DMS53 treated with DMSO at 0.1 percent for 48 hours (cell line): ENCODE measurements around the gene SNRPD3.

Experiments used
- DNase-seq: peaks from one replicate; lab custom pipeline; 2025; ENCODE audit not compliant: unreplicated experiment; lab: John Stamatoyannopoulos, UW

Gene SNRPD3

DNA sequence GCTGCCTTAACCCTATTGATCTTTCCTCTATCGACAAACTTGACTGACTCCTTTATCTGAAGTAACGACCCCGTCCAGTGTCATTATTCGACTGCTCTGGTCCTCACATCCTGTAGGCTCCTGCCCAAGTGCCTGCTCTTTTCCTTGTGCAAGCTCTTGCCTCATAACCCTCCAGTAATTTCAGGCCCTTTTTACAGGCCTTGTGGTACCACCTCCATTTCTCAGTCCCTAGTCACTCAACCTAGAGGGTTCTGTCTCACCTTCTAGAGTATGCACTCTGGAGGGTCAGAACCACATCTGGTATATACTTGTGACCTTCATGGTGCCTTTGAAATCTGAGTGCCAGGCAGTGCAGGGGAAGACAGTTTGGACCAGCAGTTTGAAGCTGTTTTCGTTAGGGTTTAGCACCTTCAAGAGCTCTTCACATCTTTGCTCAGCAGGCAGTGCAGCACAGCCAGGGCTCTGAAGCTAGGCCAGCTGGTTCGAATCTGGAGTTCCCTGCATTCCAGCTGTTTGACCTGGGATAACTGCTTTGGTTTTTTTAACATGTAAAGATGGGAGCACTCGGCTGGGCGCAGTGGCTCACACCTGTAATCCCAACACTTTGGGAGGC is 11.2 kb downstream of the SNRPD3 start:
- DNase-seq, result no peak

DNA sequence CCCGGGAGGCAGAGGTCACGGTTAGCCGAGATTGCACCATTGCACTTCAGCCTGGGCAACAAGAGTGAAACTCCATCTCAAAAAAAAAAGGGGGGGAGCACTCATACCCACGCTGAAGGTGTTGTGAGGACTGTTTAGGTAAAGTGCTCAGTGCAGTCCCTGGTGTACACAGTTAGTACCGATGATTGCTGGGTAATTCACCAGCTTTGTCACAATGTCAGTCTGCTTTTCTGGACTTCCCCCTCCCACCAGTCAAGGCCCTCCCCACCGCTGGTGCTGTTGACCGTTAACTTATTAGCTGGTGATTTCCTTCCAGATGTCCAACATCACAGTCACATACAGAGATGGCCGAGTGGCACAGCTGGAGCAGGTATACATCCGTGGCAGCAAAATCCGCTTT is 11.9 kb downstream of the SNRPD3 start:
- no peak for DNase-seq

DNA sequence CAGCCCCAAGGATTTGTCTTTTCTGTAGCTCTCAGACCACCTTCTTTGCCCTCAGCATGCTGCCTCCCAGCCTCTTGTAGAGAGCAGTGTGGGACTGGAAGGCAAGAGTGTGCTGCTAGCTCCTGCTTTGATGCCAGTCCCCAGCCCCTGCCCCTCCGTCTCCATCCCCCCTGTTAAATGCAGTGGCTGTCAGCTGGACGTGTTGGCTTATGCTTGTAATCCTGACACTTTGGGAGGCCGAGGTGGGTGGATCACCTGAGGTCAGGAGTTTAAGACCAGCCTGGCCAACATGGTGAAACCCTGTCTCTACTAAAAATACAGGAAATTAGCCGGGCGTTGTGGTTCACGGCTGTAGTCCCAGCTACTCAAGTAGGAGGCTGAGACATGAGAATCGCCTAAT is 15.5 kb downstream of the SNRPD3 start:
- no peak for DNase-seq

DNA sequence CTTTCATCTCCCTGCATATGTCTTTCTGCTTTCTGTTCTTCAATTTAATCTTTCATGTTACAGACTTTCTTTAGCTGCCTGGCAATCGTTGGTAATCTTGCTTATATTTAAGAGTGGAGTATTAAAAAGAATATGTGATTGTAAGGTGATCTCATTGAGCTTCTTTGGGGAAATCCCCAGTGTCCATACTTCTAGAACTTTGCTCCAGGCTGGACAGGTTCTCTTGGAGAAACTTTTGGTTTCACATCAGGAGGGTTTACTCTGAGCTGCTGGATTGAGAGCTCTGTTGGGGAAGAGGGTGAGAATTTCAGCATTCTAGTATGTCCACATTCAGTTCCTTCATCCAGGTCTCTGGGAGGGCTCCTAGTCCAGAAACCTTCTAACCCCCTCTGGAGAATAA is 21.0 kb downstream of the SNRPD3 start:
- no peak for DNase-seq

- no peak for DNase-seq
These were observed 22.8 kb downstream of the SNRPD3 start for GRCh38 chr22:24578355-24579257.

DNA sequence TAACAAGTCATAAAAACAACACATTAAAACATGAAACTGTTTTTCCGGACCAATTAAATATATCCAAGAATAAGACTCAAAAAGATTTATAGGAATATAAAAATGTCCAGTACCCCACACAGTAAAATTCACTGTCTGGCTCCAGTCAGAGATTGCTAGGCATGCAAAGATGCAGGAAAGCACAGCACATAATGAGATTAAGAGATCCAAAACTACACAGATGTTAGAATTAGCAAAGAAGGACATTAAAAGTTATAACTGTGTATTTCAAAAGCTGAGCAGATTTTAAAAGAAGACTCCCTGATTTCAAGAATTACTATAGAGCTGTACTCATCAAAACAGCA is 23.4 kb downstream of the SNRPD3 start:
- no peak for DNase-seq

- no peak for DNase-seq
These were observed 24.5 kb downstream of the SNRPD3 start for GRCh38 chr22:24580276-24580675.

- DNase-seq, result no peak
These were observed 26.4 kb downstream of the SNRPD3 start for GRCh38 chr22:24582056-24582814.

DNA sequence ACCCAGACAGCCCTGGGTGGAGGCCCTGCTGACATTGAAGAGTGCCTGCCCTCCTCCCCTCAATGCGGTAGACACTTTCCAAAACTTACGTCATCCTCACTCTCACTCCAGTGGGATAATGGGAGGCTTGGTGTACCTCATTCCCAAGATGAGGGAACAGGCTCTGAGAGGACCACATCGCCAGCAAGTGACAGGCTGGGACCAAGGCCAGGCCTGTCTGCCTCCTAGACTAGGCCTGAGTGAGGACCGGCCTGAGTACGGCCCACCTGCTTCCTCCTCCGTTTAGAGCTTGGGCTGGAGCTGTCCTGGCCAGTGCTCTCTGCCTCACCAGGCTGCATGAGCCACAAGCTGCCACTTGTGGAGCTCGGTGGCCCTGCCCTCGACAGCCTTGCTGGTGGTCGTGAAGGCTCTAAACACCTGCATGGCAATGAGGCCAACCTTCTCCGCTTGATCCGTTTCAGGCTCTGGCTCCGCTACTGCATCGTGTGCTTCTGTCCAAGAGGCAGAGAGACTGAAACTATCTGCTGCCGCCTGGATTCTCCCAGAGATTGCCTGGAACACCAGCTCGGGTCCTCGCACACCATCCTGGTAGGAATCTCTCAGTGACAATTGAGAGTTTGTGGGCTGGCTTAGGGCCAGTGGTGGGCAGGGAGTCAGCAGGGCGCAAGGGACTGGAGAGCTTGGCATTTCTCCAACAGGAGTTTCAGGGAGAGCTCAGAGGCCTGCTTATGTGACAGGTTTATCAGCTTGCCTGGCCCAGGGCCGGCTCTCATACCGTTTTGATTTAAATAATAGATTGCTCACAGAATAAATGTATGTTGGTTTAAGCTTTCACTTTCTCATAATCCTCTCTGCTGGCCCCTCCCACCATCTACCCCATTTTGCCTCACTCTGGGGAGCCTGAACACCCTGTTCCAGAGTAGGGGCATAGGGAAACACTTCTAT is 27.7 kb downstream of the SNRPD3 start:
- no peak for DNase-seq

- no peak for DNase-seq
These were observed 28.5 kb downstream of the SNRPD3 start for GRCh38 chr22:24584166-24584790.

- no peak for DNase-seq
These were observed 29.1 kb downstream of the SNRPD3 start for GRCh38 chr22:24584871-24585411.

DNA sequence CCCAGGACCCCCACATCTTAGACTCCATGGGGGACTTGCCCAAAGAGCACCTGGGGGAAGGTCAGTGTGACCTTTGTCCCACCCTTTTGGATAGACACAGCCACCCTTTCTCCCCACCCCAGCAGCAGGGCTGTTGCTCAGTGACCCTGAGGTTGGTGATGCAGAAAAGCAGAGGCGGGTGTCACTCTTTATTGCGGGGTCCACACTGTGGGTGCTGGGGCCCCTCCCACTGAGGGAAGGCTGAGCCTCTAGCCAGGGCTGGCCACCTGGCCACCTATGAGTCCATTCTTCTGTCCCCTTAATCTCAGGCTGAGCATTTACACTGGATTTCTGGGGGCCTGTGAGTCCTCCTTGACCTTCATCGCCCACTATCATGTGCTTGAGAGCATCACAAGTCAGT is 29.7 kb downstream of the SNRPD3 start:
- DNase-seq, result no peak

- DNase-seq, result no peak
These were observed 30.2 kb downstream of the SNRPD3 start for GRCh38 chr22:24585927-24586546.

GRCh38 chr22:24587251-24587650 is 31.5 kb downstream of the SNRPD3 start:
- DNase-seq, result no peak

DNA sequence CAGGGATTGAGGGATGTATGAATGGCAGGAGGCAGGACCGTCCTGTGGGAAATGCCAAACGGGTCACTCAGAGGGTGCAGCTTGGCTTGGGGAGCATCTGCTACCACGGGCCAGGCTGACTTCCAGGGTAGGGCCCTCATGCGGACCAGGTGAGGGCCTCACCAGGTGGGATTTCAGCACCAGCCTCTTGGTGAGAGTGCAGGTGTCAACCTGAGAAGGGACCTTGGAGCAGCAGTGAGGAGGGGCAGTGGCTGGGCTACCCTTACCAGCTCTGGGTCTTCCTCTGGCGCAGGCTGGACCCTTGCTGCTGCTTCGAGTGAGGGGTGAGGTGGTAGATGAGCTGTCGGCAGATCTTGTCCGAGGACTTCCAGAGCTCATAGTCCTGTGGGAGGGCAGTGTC is 32.1 kb downstream of the SNRPD3 start:
- no peak for DNase-seq

GRCh38 chr22:24588381-24588756 is 32.6 kb downstream of the SNRPD3 start:
- no peak for DNase-seq

DNA sequence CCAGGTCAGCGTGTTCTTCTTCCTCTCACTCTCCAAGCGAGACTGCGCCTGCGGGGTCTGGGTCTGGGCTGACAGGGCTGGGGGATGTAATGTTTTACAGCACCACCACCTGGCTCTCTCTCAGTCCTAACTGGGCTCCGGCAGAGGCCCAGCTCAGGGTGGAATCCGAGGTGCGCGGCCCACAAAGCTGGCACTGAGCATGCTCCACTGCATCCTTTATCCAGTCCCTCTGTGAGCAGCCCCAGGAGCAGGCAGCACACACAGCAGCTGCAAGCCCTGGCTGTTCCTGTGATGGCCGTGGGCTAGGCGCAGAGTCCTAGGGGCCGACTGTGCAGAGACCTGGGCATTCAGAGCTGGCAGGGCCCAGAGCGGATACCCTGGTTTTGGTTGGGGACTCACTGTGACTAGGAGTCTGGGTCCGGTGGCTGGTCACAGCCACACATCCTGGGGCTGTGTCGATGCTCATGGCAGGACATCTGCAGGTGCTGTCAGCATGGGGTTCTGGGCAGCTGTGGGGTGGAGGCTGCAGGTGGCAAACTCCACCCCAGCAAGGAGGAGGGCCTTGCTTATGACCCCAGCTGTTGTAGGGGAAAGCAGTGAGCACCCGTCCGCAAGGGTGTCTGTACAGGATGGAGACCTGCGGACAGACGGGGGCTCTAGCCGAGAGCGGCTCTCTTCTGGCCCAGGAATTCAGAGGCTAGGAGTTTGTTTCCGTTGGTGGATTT is 33.1 kb downstream of the SNRPD3 start:
- DNase-seq, result no peak

DNA sequence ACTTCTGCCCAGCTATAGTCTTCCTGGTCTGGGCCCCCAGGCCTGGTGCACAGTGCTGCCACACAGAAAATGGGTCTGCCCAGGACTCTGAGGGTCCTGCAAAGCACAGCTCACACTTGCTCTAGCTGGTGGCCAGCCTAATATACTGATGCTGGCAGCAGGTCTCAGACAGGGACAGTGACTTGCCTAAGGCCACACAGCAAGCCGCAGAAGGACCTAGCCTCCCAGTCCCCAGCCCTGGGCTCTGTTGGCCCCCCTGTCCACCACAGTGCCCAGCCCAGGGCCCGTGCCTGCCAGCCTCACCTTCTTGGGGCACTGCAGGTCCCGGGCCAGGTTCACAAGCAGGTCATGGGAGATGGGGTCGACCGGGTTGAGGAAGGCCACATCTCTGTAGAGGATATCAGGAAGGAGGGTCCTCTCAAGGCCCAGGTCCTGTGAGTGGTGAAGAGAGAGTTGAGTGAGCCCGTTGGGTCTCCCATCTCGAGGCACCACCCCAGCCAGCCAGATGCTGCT is 33.8 kb downstream of the SNRPD3 start:
- no peak for DNase-seq
